GM12801 (cell line): ENCODE measurements around the gene GSTM2.

Source experiments
- CTCF ChIP-seq: IDR thresholded peaks from one replicate; pipeline ENCODE4 v1.5.1; 2011; ENCODE audit warnings: control low read depth; ENCODE audit not compliant: insufficient read length; ENCODE audit errors: extremely low read depth

Gene GSTM2

DNA sequence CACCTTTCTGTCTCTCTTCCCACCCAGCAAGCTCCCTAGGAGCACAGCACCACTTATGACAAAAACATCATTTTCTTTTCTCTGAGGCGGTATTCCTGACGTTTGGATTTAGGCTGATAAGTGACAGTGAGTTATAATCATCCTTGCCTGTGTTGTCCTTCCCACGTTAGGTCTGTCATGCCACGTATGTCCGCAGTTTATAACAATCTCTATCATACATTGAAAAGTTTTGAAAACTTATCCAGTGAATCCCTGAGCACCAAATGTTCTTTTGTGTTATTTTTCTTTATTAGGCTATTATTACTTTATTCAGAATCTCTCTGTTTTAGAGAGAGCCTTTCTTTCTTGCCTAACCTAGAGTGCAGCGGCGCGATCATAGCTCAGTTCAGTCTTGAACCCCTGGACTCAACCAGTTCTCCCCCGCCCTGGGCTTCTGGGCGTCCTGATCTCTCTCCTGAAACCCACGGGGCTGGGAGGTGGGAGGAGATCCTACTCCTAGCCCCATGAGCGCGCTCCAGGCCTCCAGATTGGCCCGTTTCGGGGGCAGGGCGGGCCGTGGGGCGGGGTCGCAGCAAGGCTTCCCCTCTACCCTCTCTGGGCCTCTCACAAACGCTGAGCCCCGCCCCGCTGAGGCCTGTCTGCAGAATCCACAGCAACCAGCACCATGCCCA, at the start of gene GSTM2:
GSTM2 (plus strand) TSS at position 606 of the 671 bp plus-strand sequence; CDS start at position 665, 59 bp downstream.
- no peak for TF ChIP-seq CTCF

DNA sequence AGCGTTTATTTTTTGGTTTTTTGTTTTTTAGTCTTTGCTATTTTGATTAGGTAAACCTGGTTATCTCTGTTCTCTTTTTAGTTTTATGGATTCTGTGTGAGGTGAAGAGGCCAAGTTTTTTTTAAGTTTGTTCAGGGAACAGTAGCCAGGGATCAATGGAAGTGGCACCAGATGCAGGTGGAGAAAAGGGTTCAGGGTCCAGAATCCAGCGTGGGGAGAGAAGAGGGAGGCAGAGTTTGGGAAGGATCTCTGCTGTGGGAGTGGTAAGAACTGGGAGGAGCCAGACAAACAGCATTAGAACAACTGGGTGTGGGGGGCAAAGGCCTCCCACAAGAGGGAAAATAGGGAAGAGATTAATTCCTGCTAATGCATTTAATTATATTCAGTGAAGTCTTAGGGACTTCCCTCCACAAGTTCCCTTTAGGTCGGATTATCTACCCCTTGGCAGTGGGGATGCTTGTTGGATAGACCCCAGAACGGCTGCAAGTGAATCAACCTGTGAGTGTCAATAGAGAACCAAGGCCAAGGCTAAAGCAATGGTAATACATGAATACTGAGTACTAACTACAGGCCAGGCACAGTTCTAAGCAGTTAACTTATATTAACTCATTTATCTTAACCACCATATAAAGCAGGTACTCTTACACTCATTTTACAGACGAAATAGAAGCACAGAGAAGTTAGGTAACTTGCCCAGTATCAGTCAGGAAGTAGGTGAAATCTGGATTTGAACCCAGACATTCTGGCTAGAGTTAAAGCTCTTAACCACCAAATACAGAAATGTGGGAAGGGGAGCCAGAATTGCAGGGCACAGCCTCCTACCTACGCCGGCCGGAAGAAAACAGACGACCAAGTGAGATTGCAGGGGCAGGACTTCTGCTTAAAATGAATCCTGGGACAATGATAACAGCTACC, 48.9 kb upstream of the GSTM2 start:
- no peak for TF ChIP-seq CTCF

GRCh38 chr1:109619576-109620400, 48.1 kb upstream of the GSTM2 start, which contains the start of the genes AMPD2 and GNAT2:
TSS of gene AMPD2 (plus strand) at chr1:109619837. CDS start at chr1:109621176, 1,339 bp downstream.
TSS of gene GNAT2 (minus strand) at chr1:109619616. CDS start at chr1:109612870, 6,746 bp downstream.
- no peak for TF ChIP-seq CTCF

- no peak for TF ChIP-seq CTCF
Measured at GRCh38 chr1:109620401-109620791, 47.5 kb upstream of the GSTM2 start.

- TF ChIP-seq CTCF = no peak
Measured at GRCh38 chr1:109620841-109621286, 47.0 kb upstream of the GSTM2 start.

DNA sequence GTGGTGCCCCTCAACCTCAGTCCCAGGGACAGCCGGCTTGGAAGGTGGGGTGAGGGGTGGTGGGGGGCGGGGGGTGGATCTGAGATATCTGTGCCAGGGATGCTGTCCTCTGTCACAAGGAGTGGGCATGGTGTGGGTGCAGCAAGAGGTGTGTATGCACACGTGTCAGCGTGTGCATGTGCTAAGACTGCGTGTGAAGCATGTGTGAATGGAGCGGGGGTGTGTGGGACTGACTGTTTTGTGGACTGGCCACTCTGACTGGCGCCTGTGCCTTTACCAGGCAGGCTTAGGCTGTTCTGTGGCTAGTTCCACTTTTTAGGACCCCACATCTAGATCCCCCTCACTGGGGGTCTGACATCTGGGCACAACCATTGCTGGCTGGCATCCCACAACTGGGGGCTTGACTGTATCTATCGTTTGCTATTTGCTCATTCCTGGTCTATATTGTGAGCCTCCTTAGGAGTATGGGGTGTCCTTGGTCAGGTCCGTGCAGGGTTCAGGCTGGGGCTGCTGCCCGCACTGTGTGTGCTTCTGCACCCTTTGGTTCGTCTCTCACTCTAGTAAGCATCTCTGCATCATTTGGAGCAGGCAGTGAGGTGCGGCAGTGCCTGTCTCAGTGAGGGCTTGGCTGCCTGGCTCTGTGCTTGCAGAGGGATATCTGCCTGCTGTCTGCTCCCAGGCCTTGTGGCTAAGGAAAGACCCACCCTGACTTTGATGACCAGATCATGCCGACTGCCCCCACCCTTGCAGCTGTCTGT, 46.3 kb upstream of the GSTM2 start:
- TF ChIP-seq CTCF = no peak
